Spleen (tissue), 11 donors: ENCODE measurements around the gene PPM1H. TPM values are rescaled to one million over a fixed set of nuclear protein-coding genes. Genes with fewer than 3 reads are reported as not detected.
"Not testable (repeated sequence)": the region's sequence is repeated elsewhere in the genome, so short reads cannot be mapped to it uniquely, and the experiment has no call there.

Source experiments
- DNase-seq: peaks from one replicate; pipeline ENCODE4 v3.0.0-alpha.2; 2020
- H3K27ac ChIP-seq, 8 donors: fragments of 200-600 bp; sonication (generic) in 7 of 8; 1 replicate in 4 of 8; 2 replicates in 4 of 8; pipeline versions ENCODE4 v1.5.0 to v1.8.0; 2016 to 2021; ENCODE audit warnings: inconsistent platforms in 4 of 8, mild to moderate bottlenecking in 4 of 8, moderate library complexity in 1 of 8
- H3K27me3 ChIP-seq, 7 donors: fragments of 200-600 bp; sonication (generic) in 6 of 7; replicated peaks in 1 of 7; 1 replicate in 4 of 7; 2 replicates in 3 of 7; pipeline versions ENCODE4 v1.5.0 to v1.8.0; 2016 to 2021; ENCODE audit warnings: inconsistent platforms in 3 of 7, mild to moderate bottlenecking in 1 of 7
- H3K36me3 ChIP-seq, 6 donors: fragments of 200-600 bp; sonication (generic) in 5 of 6; 1 replicate in 4 of 6; 2 replicates in 2 of 6; pipeline versions ENCODE4 v1.5.0 to v1.8.0; 2016 to 2021; ENCODE audit warnings: inconsistent platforms in 2 of 6
- H3K4me1 ChIP-seq, 6 donors: fragments of 200-600 bp; sonication (generic) in 5 of 6; 1 replicate in 3 of 6; 2 replicates in 3 of 6; pipeline versions ENCODE4 v1.5.0 to v1.8.0; 2016 to 2021; ENCODE audit warnings: inconsistent platforms in 3 of 6
- H3K4me3 ChIP-seq, 8 donors: fragments of 200-600 bp; sonication (generic) in 7 of 8; 1 replicate in 4 of 8; 2 replicates in 4 of 8; pipeline versions ENCODE4 v1.5.0 to v1.8.0; 2016 to 2021; ENCODE audit warnings: inconsistent platforms in 4 of 8, mild to moderate bottlenecking in 4 of 8, moderate library complexity in 2 of 8
- H3K9me3 ChIP-seq, 8 donors: fragments of 200-600 bp; sonication (generic) in 7 of 8; 1 replicate in 4 of 8; 2 replicates in 4 of 8; pipeline versions ENCODE4 v1.5.0 to v1.8.0; 2016 to 2021; ENCODE audit warnings: inconsistent platforms in 4 of 8
- CTCF ChIP-seq, 11 experiments: fragments of 200-600 bp in 7 of 11; fragments of 450-650 bp in 4 of 11; sonication (generic) in 4 of 11; IDR thresholded peaks in 8 of 11; conservative IDR thresholded peaks in 3 of 11; 1 replicate in 7 of 11; 2 replicates in 4 of 11; pipeline versions ENCODE4 v1.4.0 to v1.8.0; 2016 to 2021; ENCODE audit warnings: antibody characterized with exemption in 11 of 11, inconsistent platforms in 4 of 11, mild to moderate bottlenecking in 1 of 11
- POLR2A ChIP-seq, 3 donors: fragments of 450-650 bp; IDR thresholded peaks; one replicate each; pipeline ENCODE4 v1.5.1; 2017; ENCODE audit warnings: antibody characterized with exemption in 3 of 3, mild to moderate bottlenecking in 1 of 3
- POLR2AphosphoS5 ChIP-seq, 3 donors: sonication (generic); formaldehyde crosslinking; IDR thresholded peaks; one replicate each; pipeline ENCODE4 v1.5.1; 2017; ENCODE audit warnings: antibody characterized with exemption in 3 of 3
- WGBS, 5 donors: extraction: QIAGEN DNeasy Blood & Tissue Kit in 3 of 5; methylation state at CpG; one replicate each; pipeline versions ENCODE4 v1.1.5 to v1.1.7; 2013 to 2018; 5-methylcytosine and 5-hydroxymethylcytosine counted together
- intact Hi-C: fragments of 100-400 bp; cut with DNase I; formaldehyde crosslinking; loops from one replicate; pipeline ENCODE4 v1.15.0; 2023; ENCODE audit warnings: low total_unique reads
- polyA plus RNA-seq, 3 donors: library from polyadenylated mRNA; stranded (reverse); fragments of 200-250 nt; gene quantifications; one replicate each; pipeline ENCODE4 v1.2.1, GENCODE V29; 2013
- total RNA-seq, 7 donors: library from RNA; depleted of rRNA in 3 of 7; stranded (reverse); fragments of >200 nt in 3 of 7; fragmentation: NEBNext Ultra II Directional in 4 of 7; extraction: Animal tissue kit (Norgen Biotek cat#: 25700) in 4 of 7; gene quantifications; one replicate each; pipeline versions ENCODE4 v1.1.0 to v1.2.1, GENCODE V29; 2016 to 2021
- donor health status: healthy with polysubstance abuse.
- donor health status: DM: no; HTN: no; CAD: no; lungs with moderate emphysema.
- donor health status: DM: no; HTN: no; CAD: no.
- donor health status: Bipolar disorder and iron deficiency.
- donor health status: healthy.
- donor health status: DM: no; HTN: no; CAD: no.
- donor health status: DM: yes; HTN: yes; CAD: no.

Gene PPM1H
- total and polyA plus RNA-seq, 10 donors = 0.17 to 3.9 (median 1.9) TPM

DNA sequence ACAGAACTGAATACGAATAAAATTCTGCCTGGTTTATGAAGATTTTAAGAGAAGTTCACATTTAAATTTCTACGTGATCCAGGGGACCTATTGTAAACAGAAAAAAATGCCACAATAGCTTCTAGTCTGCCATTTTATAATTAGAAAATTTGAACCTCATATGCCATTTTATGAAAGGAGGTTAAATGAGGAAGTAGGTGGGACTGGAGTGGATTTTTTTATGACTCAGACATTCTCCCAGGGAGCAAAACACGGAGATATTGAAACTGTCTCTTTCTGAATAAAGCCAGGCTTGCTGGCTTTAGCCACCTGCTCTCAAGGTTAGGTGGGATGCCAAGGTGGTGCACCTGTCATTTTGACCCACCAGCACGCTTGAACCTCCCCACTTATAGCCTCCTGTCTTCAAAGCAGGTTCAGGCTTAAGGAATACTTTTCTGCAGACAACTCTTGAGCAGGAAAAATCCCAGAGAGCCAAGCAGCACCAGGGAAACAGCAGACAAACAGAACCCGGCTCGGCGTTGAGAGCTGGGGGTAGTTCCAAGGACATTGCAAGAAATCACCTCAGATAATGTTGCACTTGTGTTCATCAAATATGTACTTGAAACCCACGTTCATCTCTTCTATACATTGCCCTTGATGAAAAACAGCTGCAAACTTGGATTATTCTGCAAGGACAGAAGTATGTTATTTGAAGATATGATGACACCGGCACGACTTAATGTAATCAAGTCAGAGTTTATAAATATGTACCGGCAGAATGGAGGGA lies 203.7 kb downstream of the PPM1H start:
- TF ChIP-seq CTCF (IDR thresholded peaks at IDR 0.05 in 8 of 11, conservative IDR thresholded peaks at IDR 0.05 in 3 of 11) (no peak), POLR2A (IDR thresholded peaks at IDR 0.05) (no peak), POLR2AphosphoS5 (IDR thresholded peaks at IDR 0.05) (no peak)
- Histone ChIP-seq H3K36me3 (no peaks in the 10 kb centered on the region), H3K9me3 (no peaks in the 10 kb centered on the region), H3K27me3 (no peaks in the 10 kb centered on the region), H3K4me3 (no peak overlapping the region), H3K27ac (peak overlapping the region in 2 of 8 donors; percentile 15 to 41), H3K4me1 (peaks cover 0 to 48% (median 16%) of the 10 kb centered on the region in 6 donors)
- WGBS, 5 donors = 69 to 81% (median 73%) methylated on average over 11 of the region's 11 CpGs
- DNase-seq = no peak
- intact Hi-C loops = no loop called here

GRCh38 chr12:62730649-62731048 lies 204.3 kb downstream of the PPM1H start:
- peak overlapping the region in 3 of 8 donors; percentile 8 to 41 (median 13) for H3K27ac ChIP-seq
- no peak for TF ChIP-seq POLR2AphosphoS5 (IDR thresholded peaks at IDR 0.05)
- no peak for TF ChIP-seq CTCF (IDR thresholded peaks at IDR 0.05 in 8 of 11, conservative IDR thresholded peaks at IDR 0.05 in 3 of 11)
- TF ChIP-seq POLR2A (IDR thresholded peaks at IDR 0.05) = no peak
- WGBS, 5 donors = 81 to 89% (median 87%) methylated on average over 2 of the region's 2 CpGs
- no peaks in the 10 kb centered on the region for H3K9me3 ChIP-seq
- intact Hi-C loops = no loop called here
- no peak for DNase-seq
- no peak overlapping the region for H3K4me3 ChIP-seq
- peaks cover 0 to 49% (median 16%) of the 10 kb centered on the region in 6 donors for H3K4me1 ChIP-seq
- no peaks in the 10 kb centered on the region for H3K36me3 ChIP-seq
- no peaks in the 10 kb centered on the region for H3K27me3 ChIP-seq

GRCh38 chr12:62729579-62730544 lies 205.1 kb downstream of the PPM1H start:
- DNase-seq = not testable (repeated sequence)

GRCh38 chr12:62728741-62729140 lies 206.2 kb downstream of the PPM1H start:
- Histone ChIP-seq H3K27me3 (no peaks in the 10 kb centered on the region), H3K9me3 (no peaks in the 10 kb centered on the region), H3K36me3 (no peaks in the 10 kb centered on the region), H3K27ac (peak overlapping the region in 1 of 8 donors; percentile 36), H3K4me1 (peaks cover 0 to 59% (median 21%) of the 10 kb centered on the region in 6 donors), H3K4me3 (no peak overlapping the region)
- intact Hi-C loops = no loop called here
- 65 to 97% (median 91%) methylated on average over 2 of the region's 2 CpGs for WGBS, 5 donors
- DNase-seq = no peak
- no peak for TF ChIP-seq POLR2A (IDR thresholded peaks at IDR 0.05)
- no peak for TF ChIP-seq CTCF (IDR thresholded peaks at IDR 0.05 in 8 of 11, conservative IDR thresholded peaks at IDR 0.05 in 3 of 11)
- no peak for TF ChIP-seq POLR2AphosphoS5 (IDR thresholded peaks at IDR 0.05)

More at GRCh38 chr12:62729579-62730544, 205.1 kb downstream of the PPM1H start:
- H3K9me3 ChIP-seq, H3K4me3 ChIP-seq, H3K36me3 ChIP-seq, H3K27me3 ChIP-seq, intact Hi-C loops: not testable (repeated sequence)
- H3K27ac ChIP-seq = peak overlapping the region in 5 of 8 donors; percentile 8 to 41 (median 27)
- WGBS, 5 donors = 78 to 89% (median 87%) methylated on average over 13 of the region's 13 CpGs
- peaks cover 0 to 57% (median 19%) of the 10 kb centered on the region in 6 donors for H3K4me1 ChIP-seq
